ENCODE results near the gene FCHSD2.
"Not testable (repeated sequence)": the region's sequence is repeated elsewhere in the genome, so short reads cannot be mapped to it uniquely, and the experiment has no call there.

- TF ChIP-seq BACH1 (IDR thresholded peaks at IDR 0.05; ENCODE audit: low read length); CTCF (IDR thresholded peaks at IDR 0.05; ENCODE audit: control extremely low read depth in 1 of 3, insufficient read depth in 1 of 3, low read depth in 1 of 3, low read length in 3 of 3); USF2 (IDR thresholded peaks at IDR 0.05; ENCODE audit: low read length); POLR2A (IDR thresholded peaks at IDR 0.05; ENCODE audit: control extremely low read depth in 1 of 2, low read depth in 2 of 2, low read length in 2 of 2); TAF1 (IDR thresholded peaks at IDR 0.05; ENCODE audit: low read depth, low read length); TEAD4 (IDR thresholded peaks at IDR 0.05; ENCODE audit: low read depth, low read length); ZNF274 (IDR thresholded peaks at IDR 0.05; ENCODE audit: borderline replicate concordance, extremely low read depth, low read length); RBBP5 (IDR thresholded peaks at IDR 0.05; ENCODE audit: borderline replicate concordance, low read depth, low read length); E2F6 (IDR thresholded peaks at IDR 0.05); MAFK (IDR thresholded peaks at IDR 0.05; ENCODE audit: low read depth, low read length): not testable (repeated sequence)
Observed at GRCh38 chr11:73132349-73132748, 9.8 kb downstream of the FCHSD2 start.
